ENCODE measurements around the gene POU6F2.
"Not testable (repeated sequence)": the region's sequence is repeated elsewhere in the genome, so short reads cannot be mapped to it uniquely, and the experiment has no call there.

Gene POU6F2

DNA sequence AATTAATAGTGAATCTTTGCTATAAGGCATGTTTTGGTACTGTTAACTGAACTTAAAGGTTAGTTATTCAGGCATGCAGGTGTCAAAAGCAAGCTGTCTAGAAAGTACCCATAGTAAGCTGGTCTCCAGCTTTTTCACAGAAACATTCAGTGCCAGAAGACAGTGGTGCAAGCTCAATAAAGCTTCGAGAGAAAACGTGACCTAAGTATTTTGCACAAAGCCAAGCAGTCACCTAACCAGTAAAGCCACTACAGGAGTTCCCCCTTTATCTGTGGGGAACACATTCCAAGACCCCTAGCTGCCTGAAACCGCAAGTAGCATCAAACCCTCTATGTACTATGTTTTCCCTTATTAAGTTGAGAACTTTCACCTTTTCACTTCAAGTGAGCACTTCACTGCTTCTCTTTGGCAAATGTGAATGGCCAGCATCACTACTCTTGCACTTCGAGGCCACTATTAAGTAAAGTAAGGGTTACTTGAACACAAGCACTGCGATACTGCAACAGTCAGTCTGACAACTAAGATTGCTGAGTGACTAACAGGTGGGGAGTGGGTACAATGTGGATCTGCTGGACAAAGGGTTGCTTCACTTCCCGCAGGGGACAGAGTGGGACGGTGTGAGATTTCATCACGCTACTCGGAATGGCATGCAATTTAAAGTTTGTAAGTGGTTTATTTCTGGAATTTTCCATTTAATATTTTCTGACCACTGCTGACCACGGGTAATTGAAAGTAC is 334.7 kb downstream of the POU6F2 start:
- DNase-seq, result no peak

DNA sequence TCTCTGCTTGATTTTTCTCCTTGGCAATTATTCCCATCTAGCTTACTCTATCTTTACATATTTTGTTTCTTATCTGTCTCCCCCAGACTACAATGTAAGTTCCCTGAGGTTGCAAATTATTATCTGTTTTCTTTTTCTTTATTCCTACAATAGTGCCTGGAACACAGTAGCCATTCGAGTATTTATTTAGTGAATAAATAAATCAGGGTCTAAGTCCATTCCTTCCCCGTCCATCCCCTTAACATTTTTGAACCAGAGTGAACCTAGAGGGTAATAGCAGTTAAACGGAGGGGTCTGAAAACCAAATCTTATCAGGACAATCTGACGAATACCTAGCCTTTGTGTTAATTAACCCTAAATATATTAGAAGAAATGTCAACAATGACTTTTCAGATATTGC is 335.7 kb downstream of the POU6F2 start:
- DNase-seq, result no peak

DNA sequence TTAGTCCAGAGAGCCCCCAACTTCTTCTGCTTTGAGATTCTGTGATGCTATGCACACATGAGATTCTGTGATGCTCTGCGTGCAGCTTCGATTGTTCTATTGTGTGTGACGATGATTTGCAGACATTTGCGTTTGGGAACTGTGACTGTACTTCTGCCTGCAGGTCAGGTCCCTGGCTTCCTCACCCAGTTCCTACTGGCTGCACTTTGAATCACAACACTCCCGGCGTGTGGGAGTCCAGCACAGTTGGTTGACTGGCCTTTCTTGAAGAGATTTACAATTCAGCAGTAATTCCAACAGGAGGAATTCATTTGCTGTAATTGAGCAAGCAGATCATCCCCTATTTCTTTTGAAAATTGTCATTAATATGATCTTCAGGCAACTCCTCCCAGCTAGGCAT is 336.3 kb downstream of the POU6F2 start:
- no peak for DNase-seq

DNA sequence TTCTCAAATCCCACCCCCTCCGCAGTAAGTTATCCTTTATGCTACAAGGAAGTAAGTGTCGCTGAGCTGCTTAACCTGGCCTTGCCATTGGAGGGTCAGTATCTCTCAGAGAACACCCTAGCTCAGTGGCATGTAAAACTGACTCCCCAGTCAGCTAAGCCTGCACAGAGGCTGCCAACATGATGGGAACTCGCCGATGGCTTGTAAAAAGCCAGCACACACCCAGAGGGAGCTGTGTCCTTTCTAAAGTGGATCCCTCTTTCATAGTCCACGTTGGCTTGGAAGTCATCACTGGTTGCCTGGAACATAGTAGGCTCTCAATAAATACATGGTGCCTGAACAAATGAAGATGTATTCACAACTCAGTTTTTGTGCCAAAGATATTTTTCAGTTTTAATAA is 339.4 kb downstream of the POU6F2 start:
- DNase-seq, result no peak

DNA sequence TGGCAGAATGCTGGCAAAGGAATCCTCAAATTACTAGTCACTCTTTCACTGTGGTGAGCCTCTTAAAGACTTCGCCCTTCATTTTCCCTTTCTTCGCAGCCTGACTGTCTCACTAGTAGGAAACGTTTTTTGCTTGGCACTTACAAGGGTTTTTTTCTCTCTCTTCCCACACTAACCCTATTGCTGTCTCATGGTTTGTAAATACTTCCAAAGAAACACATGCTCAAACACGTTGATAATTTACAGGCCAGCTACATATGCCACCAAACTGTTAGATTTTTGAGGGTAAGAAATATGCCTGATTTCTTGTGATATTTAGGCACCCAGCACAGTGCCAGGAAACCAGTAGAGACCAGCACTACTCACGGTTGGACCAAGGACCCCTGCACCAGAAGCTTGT is 340.2 kb downstream of the POU6F2 start:
- no peak for DNase-seq

DNA sequence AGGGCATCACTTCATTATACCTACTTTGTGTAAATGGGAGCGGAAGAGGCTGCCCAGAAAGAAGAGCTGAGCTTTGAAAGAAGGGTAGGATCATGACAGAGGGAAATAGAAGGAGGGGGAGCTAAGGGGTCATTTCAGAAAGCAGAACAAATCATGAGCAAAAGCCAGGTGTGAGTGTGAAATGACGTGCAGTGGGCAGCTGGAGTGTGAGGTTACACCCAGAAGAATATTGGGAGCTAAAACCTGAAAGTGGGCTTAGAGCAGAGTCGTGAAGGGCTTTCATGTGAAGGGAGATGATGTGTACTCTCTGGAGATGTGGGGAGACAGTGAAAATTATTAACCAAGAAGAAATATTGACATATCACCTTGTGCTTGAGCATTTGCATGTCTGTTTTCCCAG is 343.5 kb downstream of the POU6F2 start:
- DNase-seq, result no peak

DNA sequence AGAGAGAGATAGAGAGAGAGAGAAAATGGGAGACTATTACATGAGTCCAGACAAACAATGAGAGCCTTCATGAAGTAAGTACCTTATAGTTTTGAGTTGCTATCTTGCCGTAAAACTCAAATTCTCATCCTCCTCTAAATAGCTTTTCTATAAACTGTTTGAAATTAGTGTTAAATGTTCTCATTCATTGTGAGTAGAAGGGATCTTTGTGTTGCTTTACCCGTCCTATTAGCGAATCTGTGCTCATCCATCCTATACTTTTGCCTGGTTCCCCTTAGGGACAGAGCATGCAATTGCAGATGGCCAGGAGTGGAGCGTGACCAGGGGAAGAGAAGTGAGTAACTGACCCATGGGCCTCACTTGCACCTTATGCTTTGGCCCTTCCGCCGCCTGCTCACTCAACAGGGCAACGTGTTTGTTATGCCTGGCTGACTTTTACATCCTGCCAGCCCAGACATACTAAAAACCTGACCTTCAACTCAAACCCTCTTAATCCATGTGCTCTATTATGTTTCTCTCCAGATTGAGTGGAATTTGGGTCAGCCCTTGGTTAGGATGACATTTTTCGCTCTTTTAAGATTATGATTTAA is 344.3 kb downstream of the POU6F2 start:
- no peak for DNase-seq

DNA sequence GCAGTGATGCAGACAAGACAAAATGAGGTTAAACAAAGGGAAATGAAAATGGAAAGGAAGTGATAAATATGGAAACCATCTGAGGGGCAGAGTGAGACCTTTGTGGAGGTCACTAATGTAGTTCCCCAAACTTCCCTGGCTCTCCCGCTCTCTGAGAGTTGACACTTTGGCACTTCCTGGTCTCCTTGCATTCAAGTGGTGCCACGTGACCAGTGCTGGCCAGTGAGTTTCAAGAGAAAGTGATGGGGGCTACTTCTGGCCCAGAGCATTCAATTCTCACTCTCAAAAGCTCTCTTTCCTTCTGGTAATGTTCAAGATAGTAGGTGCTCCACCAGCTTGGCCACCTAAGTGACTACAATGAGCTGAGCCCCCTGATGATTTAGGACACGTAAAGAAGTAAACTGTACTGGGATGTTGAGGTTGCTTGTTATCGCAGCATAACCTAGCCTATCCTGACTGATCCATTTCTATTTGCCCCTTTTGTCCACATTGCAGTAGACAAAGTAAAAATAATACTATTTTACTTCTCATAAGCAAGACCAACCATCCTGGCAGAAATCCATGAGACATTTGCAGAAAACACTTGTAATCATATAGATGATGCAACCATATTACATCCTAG is 346.5 kb downstream of the POU6F2 start:
- DNase-seq, result no peak

DNA sequence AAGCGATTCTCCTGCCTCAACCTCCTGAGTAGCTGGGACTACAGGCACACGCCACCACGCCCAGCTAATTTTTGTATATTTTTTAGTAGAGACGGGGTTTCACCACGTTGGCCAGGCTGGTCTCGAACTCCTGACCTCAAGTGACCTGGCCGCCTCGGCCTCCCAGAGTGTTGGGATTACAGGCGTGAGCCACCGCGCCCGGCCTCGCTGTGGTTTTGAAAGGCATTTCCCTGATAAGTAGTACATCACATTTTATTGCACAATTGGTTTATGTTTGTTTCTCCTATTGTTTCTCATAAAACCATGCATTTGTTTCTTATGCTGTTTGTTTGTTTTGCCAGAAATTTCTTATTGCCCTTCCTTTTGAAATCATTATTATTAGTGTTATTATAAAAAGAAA is 353.9 kb downstream of the POU6F2 start:
- not testable (repeated sequence) for DNase-seq

DNA sequence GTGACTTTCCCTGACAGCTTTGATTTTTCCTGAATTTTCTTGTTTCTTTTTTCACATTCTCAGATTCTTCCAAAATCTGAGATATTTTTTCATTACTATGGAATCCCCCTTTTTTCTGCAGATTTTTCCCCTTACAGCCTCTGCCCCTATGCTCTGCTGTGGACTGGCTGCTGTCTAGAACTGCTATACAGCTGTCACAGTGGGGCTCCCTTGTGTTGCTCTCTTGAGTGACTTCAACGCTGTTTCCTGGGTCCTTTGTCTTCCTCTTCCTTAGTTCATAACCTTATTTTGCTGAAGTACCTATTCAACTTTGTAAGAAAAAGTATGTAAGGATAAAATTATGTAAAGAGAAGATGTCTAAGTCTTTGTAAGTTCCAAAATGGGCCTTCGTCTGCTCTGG is 354.4 kb downstream of the POU6F2 start:
- DNase-seq, result no peak

DNA sequence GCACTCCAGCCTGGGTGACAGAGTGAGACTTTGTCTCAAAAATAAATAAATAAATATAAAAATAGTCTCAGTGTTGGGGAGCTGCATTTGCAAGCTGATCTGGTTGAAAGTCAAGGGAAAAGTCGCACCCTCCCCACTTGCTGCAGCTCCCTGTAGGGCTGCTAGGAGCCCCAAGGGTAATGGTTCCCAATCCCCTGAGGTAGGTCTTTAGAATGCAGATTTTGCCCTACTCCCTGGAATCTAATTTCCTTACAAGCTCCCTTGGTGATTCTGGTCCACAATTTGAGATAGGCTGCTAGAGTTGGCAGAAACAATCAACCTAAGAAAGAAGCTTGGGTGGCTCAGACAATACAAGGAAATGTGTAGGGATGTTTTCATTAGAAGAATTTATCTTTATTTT is 356.0 kb downstream of the POU6F2 start:
- no peak for DNase-seq

DNA sequence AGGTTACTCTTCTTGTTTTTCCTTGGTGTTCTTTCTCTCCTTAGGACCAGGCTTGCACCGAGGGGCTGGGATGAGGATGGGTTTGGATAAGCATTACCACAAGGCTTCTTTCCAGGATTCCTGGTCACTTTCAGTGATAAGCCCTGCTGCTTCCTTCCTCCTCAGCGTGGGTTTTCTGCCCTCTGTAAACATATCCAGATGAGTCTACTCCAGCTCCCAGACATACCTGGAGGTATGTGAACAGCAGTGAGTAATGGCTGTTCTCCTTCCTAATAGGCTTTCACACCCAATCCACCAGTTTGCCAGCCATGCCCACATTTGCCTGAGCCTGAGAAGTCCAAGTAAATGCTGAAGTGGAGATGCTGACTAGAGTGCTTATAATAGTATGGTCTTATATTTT is 358.7 kb downstream of the POU6F2 start:
- no peak for DNase-seq

DNA sequence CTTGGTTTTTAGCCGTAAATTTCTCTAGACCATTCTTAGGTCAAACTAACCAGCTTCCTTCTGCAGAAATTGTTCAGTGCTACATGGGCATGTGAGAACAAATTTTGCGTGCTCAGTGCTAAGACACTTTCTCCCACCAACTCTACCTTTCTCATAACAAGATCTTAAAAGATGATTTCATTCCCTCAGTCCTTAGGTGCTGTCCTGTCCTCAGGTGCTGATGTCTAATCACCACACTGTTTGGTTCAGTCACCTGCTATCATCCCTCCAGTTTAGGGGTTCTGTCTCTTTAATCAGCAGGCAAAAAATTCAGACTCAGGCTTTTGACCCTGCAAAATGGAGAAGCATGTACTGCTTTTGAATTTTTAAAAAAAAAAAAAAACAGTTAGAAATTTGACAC is 361.0 kb downstream of the POU6F2 start:
- DNase-seq, result no peak

DNA sequence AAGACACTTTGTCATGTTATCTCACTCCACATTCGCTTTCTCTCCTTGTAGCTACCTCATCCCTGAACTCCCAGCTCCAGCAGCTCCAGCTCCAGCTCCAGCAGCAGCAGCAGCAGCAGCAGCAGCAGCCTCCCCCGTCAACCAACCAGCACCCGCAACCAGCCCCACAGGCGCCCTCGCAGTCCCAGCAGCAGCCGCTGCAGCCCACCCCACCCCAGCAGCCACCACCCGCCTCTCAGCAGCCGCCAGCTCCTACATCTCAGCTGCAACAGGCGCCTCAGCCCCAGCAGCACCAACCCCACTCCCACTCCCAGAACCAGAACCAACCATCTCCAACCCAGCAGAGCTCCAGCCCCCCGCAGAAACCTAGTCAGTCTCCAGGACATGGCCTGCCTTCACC is 361.9 kb downstream of the POU6F2 start:
- DNase-seq, result no peak

DNA sequence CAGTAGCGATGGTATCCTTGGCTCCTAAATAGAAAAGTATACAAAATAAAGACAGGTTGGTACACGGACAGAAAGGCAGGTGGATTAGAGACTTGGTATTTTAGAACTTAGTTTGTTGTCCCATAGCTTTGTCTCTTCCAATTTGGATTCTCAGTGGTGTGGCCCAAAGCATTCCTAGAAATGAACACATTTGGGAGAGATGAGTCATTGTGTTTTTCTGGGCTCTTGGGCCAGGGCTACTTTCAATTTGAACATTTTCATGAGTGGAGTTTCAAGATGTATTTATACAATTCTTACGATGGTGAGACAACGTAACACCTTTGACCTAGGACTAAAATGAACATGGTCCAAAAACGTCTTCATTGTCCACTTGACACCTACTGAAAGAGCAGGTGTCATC is 363.4 kb downstream of the POU6F2 start:
- DNase-seq, result no peak

DNA sequence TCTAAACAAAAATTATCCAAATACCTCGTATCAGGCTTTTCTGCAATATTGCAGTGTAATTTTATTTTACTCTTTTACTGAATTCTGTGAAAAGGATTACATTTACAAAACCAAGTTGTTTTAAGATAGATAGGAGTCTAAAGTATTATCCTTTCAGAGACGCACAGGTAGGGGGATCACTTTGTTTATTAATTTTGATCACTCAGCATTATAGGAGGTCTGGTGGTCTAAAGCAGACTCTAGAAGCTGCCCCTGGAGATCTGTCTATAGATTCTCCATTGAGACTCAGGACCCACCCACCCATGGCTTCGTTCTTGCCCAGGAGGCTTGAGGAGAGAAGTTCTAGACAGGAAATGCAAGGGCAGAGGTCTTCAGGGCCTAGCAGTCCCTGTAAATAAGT is 365.1 kb downstream of the POU6F2 start:
- DNase-seq, result no peak

DNA sequence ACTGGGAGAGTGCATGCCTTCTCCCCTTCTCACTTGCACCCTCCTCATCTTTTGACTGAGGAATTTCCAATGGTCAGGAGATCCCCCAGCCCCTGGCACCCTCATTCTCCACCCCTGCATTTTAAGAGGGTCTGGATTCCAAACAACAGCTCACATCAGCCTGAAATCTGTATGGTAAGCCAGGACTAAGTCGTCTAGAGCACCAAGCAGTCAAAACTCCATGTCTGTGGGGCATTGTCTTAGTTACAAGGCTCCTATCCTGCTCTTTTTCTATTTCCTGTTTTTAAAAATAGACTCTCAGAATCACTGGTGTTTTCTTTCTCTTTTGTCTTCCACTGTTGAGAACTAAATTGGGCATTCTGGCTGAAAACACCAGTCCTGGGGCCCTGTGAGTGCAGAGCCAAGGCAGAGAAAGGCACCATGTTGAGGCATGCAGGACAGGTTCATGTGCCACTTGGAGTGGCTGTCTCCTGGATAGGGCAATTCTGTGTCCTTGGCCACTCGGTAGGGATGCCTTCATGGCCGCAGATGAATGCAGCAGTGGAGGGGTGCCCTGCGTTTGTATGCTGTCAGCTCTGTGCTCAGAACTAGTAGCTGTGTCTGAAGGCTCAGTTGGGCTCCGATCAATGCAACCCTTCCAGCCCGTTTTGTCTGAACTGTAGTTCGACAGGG is 371.9 kb downstream of the POU6F2 start:
- DNase-seq, result no peak

DNA sequence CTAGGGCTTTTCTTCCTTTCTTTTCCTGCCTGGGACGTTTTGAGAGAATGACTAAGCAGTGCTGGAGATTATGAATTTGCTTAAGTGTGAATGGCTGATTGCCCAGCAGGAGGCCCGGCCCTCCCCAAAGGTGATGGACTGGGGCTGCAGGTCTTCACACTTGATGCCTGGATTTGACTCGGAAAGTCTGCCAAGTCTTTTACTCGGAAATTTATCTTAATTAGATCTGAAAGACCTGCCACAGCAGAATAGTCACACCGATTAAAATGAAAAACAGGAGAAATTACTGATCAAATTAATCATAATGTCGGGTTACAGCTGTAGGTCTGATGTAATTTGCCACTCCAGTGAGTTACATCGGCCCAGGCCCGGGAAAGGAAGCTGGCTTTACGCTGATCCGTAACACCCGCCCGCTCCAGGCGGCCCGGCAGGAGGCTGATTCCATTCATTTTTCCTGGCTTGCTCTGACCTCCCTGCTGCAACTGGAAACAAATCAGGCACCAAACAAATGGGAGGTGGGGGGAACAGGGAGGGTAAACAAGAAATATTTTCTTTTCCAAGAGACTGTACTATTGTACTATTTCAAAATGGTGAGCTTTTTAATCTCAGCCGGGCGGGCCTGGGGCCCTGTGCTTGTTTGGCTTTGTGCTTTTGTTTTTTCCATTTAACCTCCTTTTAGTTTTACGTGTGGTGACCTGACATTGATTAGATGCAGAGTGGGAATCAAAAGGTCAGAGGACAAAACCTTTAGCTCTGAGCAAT is 376.1 kb downstream of the POU6F2 start:
- no peak for DNase-seq

DNA sequence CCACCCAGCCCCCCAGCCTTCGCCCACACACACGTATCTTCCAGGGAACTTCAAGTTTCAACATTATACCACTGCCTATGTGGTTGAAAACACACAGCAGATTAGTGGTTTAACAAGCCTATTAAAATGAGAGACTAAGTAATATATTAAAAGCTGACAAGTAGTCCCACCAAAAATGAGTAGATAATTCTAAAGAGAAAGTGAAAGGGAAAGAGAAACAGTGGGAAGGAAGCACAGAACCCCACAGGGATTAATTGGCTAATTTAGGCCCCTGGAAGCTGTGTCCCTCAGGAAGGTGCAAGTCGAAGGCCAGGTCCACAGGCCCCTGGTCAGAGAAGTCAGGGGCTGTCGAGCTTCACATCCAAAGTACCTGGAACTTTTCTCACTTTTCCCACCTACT is 378.0 kb downstream of the POU6F2 start:
- DNase-seq, result no peak

DNA sequence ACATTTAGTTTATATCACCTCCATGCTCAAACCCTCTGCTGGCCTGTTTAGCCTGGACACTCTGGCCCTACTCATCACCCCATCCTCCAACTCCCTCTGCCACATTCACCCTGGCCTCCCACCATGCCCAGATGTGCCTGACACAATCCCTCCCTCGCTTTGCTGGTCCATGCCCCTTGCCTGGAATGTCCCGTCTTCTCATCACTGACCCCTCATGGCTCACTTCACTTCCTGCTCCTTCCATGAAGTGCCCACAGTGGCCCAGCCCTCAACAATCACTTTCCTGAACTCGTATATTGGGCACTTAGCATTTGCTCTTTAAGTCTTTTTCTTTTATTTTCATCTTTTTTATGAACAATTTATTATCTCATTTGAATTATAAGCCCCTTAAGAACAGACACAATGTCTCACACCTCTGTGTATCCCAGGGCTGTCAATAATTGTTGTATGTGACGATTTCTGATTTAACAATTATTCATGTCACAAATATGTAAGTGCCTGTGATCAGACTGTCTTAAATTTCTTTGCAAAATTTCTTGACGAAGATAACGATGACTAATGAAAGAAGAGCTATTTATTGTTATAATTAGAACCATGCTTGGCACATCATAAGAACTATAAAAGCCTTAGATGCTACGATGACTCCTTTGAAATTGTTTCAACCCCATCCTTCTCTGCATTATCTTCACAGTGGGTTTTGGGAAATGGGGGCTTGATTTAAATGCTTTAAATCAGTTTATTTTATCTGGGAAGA is 378.6 kb downstream of the POU6F2 start:
- no peak for DNase-seq

DNA sequence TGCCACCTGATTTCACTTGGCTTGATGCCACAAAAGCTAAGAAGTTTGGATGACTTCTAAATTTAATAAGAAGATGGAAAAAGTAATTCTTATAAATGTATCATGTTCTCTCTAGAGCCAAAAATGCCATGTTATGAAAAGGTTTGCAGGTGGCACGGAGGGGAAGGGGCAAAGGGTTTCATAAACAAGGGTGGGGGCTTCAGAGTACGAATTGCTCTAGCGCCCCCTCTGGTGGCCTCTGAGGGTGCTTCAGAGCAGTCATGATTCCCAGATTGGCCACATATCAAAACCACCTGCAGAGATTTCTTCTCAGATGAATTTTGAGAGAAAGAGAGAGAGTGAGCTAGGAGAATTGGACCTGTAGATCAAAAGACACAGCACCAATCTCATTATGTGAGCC is 379.9 kb downstream of the POU6F2 start:
- no peak for DNase-seq

DNA sequence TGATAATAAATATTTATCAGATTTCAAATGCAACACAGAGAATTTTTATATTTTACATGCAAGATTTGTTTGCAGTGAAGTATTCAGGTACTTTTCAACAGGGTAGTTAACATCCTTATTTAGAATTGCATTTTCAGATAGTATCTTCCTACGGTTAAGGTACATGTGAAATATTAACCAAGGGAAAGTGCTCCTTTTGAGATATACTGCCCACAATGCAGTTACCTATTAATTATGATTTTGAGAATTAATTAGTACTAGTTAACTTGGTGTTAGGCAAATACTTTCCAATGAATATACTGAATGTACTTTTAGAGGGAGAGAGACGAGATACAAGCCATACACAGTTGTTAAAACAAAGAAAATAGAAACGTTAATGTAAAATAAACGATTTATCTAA is 382.3 kb downstream of the POU6F2 start:
- DNase-seq, result no peak

DNA sequence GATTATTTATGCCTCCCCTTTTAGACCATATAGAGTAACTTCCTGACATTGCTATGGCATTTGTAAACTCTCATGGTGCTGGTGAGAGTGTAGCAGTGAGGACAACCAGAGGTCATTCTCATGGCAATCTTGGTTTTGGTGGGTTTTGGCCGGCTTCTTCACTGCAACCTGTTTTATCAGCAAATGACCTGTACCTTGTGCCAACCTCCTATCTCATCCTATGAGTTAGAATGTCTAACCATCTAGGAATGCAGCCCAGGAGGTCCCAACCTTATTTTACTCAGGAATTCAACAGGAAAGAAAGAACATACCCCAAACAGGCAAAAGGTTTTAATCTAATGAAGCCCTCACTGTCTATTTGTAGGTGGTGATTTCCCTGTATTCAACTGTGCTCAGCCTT is 383.1 kb downstream of the POU6F2 start:
- no peak for DNase-seq

All from activated T-cell treated with anti-CD3 and anti-CD28 coated beads for 4 hours (primary cell).